WTC11 (cell line): ENCODE measurements around the gene ITPRID1.

Source experiments
- CBFB ChIP-seq: sonication (generic); formaldehyde crosslinking; IDR thresholded peaks from 2 replicates; pipeline ENCODE4 v1.8.1; 2022; ENCODE audit warnings: mild to moderate bottlenecking, low read depth, missing genetic modification reagents
- CTCF ChIP-seq: fragments of 200-600 bp; IDR thresholded peaks from 2 replicates; pipeline ENCODE4 v1.8.0; 2022; ENCODE audit warnings: antibody characterized with exemption
- IRF2 ChIP-seq: sonication (generic); formaldehyde crosslinking; IDR thresholded peaks from 2 replicates; pipeline ENCODE4 v1.8.0; 2022; ENCODE audit warnings: low read depth, missing genetic modification reagents, borderline replicate concordance
- MAX ChIP-seq: sonication (generic); formaldehyde crosslinking; IDR thresholded peaks from 2 replicates; pipeline ENCODE4 v1.8.0; 2022; ENCODE audit warnings: mild to moderate bottlenecking, missing genetic modification reagents
- MLX ChIP-seq: sonication (generic); formaldehyde crosslinking; IDR thresholded peaks from 2 replicates; pipeline ENCODE4 v1.8.1; 2023; ENCODE audit warnings: mild to moderate bottlenecking, missing genetic modification reagents, moderate library complexity
- NR2C2 ChIP-seq: sonication (generic); formaldehyde crosslinking; IDR thresholded peaks from 2 replicates; pipeline ENCODE4 v1.8.0; 2022; ENCODE audit warnings: mild to moderate bottlenecking, missing genetic modification reagents
- TEAD4 ChIP-seq: sonication (generic); formaldehyde crosslinking; IDR thresholded peaks from 2 replicates; pipeline ENCODE4 v1.8.0; 2022; ENCODE audit warnings: mild to moderate bottlenecking, missing genetic modification reagents
- TP53 ChIP-seq: sonication (generic); formaldehyde crosslinking; IDR thresholded peaks from 2 replicates; pipeline ENCODE4 v1.8.1; 2023; ENCODE audit warnings: mild to moderate bottlenecking, missing genetic modification reagents
- TF ChIP-seq, protein P1 (sequence below): sonication (generic); formaldehyde crosslinking; IDR thresholded peaks from 2 replicates; pipeline ENCODE4 v1.8.1; 2023; ENCODE audit warnings: mild to moderate bottlenecking, missing genetic modification reagents, moderate library complexity
- TF ChIP-seq, protein P2 (sequence below): sonication (generic); formaldehyde crosslinking; conservative IDR thresholded peaks from 2 replicates; pipeline ENCODE4 v1.8.1; 2022; ENCODE audit warnings: mild to moderate bottlenecking, missing genetic modification reagents
- TF ChIP-seq, protein P3 (sequence below): sonication (generic); formaldehyde crosslinking; conservative IDR thresholded peaks from 2 replicates; pipeline ENCODE4 v1.8.1; 2023; ENCODE audit warnings: mild to moderate bottlenecking, low read depth, missing genetic modification reagents, moderate library complexity

DNA sequence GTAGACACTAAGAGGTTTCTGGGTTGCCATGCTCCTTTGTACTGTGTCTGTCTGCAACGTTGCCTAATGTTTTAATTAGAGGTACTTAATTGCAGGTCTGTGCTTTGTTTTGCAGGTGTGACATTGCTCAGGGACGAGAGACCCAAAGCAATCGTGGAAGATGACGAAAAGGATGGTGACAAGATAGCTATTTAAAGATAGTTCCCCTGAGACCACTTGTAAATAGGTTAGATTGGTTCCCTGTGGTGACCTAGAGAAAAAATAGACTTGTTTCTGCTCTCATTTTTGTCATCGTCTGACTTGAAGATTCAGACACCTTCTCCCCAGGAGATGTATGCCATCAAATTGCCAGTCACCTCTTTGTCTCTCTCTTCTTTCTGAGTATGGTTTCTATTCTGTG is 193.2 kb downstream of the ITPRID1 start:
- TF ChIP-seq CTCF = no peak
- TF ChIP-seq, protein P1, sequence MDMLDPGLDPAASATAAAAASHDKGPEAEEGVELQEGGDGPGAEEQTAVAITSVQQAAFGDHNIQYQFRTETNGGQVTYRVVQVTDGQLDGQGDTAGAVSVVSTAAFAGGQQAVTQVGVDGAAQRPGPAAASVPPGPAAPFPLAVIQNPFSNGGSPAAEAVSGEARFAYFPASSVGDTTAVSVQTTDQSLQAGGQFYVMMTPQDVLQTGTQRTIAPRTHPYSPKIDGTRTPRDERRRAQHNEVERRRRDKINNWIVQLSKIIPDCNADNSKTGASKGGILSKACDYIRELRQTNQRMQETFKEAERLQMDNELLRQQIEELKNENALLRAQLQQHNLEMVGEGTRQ (CRISPR knock-in tag) = no peak
- TF ChIP-seq TP53 (CRISPR knock-in tag) = no peak
- TF ChIP-seq MAX (CRISPR knock-in tag) = no peak
- TF ChIP-seq NR2C2 (CRISPR knock-in tag) = no peak
- TF ChIP-seq CBFB (CRISPR knock-in tag) = no peak
- TF ChIP-seq, protein P2, sequence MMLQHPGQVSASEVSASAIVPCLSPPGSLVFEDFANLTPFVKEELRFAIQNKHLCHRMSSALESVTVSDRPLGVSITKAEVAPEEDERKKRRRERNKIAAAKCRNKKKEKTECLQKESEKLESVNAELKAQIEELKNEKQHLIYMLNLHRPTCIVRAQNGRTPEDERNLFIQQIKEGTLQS (CRISPR knock-in tag) = no peak
- TF ChIP-seq TEAD4 (CRISPR knock-in tag) = no peak
- TF ChIP-seq IRF2 (CRISPR knock-in tag) = no peak
- TF ChIP-seq MLX = no peak
- TF ChIP-seq, protein P3, sequence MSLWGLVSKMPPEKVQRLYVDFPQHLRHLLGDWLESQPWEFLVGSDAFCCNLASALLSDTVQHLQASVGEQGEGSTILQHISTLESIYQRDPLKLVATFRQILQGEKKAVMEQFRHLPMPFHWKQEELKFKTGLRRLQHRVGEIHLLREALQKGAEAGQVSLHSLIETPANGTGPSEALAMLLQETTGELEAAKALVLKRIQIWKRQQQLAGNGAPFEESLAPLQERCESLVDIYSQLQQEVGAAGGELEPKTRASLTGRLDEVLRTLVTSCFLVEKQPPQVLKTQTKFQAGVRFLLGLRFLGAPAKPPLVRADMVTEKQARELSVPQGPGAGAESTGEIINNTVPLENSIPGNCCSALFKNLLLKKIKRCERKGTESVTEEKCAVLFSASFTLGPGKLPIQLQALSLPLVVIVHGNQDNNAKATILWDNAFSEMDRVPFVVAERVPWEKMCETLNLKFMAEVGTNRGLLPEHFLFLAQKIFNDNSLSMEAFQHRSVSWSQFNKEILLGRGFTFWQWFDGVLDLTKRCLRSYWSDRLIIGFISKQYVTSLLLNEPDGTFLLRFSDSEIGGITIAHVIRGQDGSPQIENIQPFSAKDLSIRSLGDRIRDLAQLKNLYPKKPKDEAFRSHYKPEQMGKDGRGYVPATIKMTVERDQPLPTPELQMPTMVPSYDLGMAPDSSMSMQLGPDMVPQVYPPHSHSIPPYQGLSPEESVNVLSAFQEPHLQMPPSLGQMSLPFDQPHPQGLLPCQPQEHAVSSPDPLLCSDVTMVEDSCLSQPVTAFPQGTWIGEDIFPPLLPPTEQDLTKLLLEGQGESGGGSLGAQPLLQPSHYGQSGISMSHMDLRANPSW (CRISPR knock-in tag) = no peak
